ENCODE data around the gene OPTC. TPM values are rescaled to one million over a fixed set of nuclear protein-coding genes. Genes with fewer than 3 reads are reported as not detected.

Gene OPTC
- total RNA-seq, 4 donors from 2014 or later: not detected

DNA sequence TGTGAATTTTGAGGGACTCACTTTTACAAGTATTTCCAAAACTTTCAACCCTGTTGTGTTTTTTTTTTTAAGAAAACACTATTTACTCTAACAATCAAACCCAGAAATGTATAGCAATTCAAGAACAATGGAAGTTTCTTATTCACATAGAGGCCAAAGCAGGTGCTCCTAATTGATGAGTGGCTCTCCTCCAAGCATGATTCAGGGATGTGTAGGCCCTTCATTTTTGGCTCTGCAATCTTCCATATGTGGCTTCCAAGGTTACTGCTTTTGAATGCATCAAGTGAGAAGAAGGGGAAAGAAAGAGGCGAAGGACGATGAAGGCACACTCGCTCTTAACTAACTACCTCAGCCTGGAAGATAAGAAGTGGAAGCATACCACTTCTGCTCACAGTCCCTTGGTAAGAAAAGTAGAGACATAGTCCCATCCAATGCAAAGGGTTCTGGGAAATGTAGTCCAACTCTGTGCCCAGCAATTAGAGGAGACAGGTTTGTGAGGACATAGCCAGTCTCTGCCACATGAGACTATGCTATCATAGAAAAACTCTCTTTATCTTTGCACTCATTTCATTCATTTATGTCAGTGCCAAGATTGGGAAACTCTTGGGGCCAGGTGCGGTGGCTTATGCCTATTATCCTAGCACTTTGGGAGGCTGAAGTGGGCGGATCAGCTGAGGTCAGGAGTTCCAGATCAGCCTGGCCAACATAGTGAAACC, 46.0 kb downstream of the OPTC start:
- DNase-seq (ENCODE audit: low spot score) (no peak), ATAC-seq (ENCODE audit: low FRiP score) (no peak)
- TF ChIP-seq, protein P1, sequence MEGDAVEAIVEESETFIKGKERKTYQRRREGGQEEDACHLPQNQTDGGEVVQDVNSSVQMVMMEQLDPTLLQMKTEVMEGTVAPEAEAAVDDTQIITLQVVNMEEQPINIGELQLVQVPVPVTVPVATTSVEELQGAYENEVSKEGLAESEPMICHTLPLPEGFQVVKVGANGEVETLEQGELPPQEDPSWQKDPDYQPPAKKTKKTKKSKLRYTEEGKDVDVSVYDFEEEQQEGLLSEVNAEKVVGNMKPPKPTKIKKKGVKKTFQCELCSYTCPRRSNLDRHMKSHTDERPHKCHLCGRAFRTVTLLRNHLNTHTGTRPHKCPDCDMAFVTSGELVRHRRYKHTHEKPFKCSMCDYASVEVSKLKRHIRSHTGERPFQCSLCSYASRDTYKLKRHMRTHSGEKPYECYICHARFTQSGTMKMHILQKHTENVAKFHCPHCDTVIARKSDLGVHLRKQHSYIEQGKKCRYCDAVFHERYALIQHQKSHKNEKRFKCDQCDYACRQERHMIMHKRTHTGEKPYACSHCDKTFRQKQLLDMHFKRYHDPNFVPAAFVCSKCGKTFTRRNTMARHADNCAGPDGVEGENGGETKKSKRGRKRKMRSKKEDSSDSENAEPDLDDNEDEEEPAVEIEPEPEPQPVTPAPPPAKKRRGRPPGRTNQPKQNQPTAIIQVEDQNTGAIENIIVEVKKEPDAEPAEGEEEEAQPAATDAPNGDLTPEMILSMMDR (IDR thresholded peaks at IDR 0.05): no peak

GRCh38 chr1:203544485-203544884, 50.5 kb downstream of the OPTC start:
- TF ChIP-seq, protein P1 (IDR thresholded peaks at IDR 0.05): no peak
- DNase-seq (ENCODE audit: low spot score) (no peak), ATAC-seq (ENCODE audit: low FRiP score) (no peak)

GRCh38 chr1:203544978-203545816, 51.2 kb downstream of the OPTC start:
- no peak for ATAC-seq (ENCODE audit: low FRiP score)
- DNase-seq (ENCODE audit: low spot score): no peak
- TF ChIP-seq, protein P1 (IDR thresholded peaks at IDR 0.05): no peak

GRCh38 chr1:203546274-203546673, 52.3 kb downstream of the OPTC start:
- TF ChIP-seq, protein P1 (IDR thresholded peaks at IDR 0.05): no peak
- no peak for ATAC-seq (ENCODE audit: low FRiP score)
- no peak for DNase-seq (ENCODE audit: low spot score)

DNA sequence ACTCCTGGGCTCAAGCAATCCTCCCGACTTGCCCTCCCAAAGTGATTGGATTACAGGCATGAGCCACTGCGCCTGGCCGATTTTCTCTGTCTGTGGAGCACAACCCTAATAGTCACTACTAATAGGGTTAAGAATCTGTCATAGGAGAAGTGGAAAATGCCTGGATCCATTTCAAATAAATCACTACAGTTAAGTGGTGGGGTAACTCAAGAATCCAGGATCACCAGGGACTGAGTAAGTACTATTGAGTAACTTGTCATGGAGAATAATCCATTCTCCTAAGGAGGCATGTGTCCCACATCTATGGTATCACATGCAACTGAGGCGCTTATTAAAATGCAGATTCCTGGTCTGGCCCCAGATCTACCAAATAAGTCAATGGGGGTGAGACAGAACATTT, 53.2 kb downstream of the OPTC start:
- DNase-seq (ENCODE audit: low spot score) (no peak), ATAC-seq (ENCODE audit: low FRiP score) (no peak)
- TF ChIP-seq, protein P1 (IDR thresholded peaks at IDR 0.05): no peak

DNA sequence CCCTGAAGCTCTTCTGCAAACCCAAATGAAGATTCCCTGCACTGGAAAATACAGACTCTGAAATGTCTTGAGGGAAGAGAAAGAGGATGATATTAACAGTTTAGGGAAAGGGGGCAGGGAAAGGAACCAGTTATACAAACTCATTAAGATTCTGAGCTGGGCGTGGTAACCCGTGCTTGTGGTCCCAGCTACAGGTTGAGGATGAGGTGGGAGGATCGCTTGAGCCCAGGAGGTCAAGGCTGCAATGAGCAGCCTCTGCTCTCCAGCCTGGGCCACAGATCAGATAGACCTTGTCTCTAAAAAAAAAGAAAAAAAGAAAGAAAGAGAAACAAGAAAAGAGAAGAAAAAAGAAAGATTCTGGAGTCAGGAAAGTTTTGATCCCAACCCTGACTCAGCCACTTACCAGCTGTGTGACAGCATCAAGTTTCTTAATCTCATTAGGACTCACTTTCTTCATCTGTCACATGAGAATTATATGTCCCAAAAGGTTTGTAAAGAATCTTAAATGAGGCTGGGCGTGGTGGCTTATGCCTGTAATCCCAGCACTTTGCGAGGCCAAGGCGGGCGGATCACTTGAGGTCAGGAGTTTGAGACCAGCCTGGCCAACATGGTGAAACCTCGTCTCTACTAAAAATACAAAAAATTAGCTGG, 53.9 kb downstream of the OPTC start:
- DNase-seq (ENCODE audit: low spot score) (no peak), ATAC-seq (ENCODE audit: low FRiP score) (no peak)
- TF ChIP-seq, protein P1 (IDR thresholded peaks at IDR 0.05): no peak

All from omental fat pad (tissue), 4 donors.